ENCODE data around the gene PPARG.
"Not testable (repeated sequence)": the region's sequence is repeated elsewhere in the genome, so short reads cannot be mapped to it uniquely, and the experiment has no call there.

The PPARG gene

GRCh38 chr3:12252889-12253288, 36.0 kb upstream of the PPARG start:
- DNase-seq (ENCODE audit: low read depth) = no peak
- TF ChIP-seq MYC (IDR thresholded peaks at IDR 0.05; ENCODE audit: low read depth, low read length) = no peak
- no peak for TF ChIP-seq MAX (IDR thresholded peaks at IDR 0.05; ENCODE audit: low read depth, low read length)
- TF ChIP-seq POLR2A (IDR thresholded peaks at IDR 0.05; ENCODE audit: extremely low read depth, insufficient read length) = no peak
- no peak for TF ChIP-seq CTCF (IDR thresholded peaks at IDR 0.05; ENCODE audit: low read depth, low read length)
- H3K4me3 ChIP-seq (ENCODE audit: low read depth, low read length) = no peak overlapping the region

DNA sequence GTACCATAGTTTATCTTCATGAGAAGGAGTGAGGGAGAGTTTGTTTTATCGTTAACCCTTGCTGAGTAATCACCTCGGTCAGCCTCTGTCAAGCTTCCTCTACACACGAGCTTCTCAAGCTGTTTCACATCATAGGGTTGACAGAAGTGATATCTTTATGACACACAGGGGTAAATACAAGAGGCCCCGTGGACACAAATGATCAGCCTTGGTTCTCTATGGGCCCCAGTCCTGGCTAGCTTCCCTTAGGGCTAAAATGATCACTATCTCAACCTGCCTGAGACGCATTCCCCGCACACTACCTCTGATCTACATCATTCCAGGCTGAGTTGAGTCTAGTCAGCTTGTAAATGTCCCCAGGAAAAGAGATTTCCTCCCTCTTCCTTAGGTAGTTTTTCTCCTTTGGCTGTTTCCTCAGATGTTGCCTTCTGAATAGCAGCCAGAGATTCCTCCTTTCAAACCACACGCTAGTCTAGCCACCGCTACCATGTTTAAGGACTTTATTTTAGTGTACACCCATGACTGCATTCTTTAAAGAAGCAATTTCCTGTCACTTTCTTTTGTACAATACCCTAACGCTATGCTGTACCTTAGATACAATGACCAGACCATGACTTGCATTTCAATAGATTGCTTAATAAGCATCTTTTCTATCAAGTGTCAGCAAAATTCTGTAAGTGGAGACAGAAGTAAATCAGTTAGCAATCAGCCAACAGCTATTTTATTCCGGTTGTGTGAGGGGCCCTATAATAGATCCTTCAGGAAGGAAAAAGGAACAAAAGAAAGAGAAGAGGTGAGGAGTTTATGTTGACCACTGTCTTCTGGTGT, 35.1 kb upstream of the PPARG start:
- no peak overlapping the region for H3K4me3 ChIP-seq (ENCODE audit: low read depth, low read length)
- TF ChIP-seq MAX (IDR thresholded peaks at IDR 0.05; ENCODE audit: low read depth, low read length) (0 out of 2 replicates have a peak, but pooled peaks have one; percentile 18), CTCF (IDR thresholded peaks at IDR 0.05; ENCODE audit: low read depth, low read length) (no peak), POLR2A (IDR thresholded peaks at IDR 0.05; ENCODE audit: extremely low read depth, insufficient read length) (no peak)
- peak; percentile 38 for DNase-seq (ENCODE audit: low read depth)

GRCh38 chr3:12255393-12255792, 33.5 kb upstream of the PPARG start:
- DNase-seq (ENCODE audit: low read depth) = no peak
- no peak overlapping the region for H3K4me3 ChIP-seq (ENCODE audit: low read depth, low read length)
- TF ChIP-seq MAX (IDR thresholded peaks at IDR 0.05; ENCODE audit: low read depth, low read length) = no peak
- TF ChIP-seq MYC (IDR thresholded peaks at IDR 0.05; ENCODE audit: low read depth, low read length) = no peak
- no peak for TF ChIP-seq CTCF (IDR thresholded peaks at IDR 0.05; ENCODE audit: low read depth, low read length)
- no peak for TF ChIP-seq POLR2A (IDR thresholded peaks at IDR 0.05; ENCODE audit: extremely low read depth, insufficient read length)

GRCh38 chr3:12258911-12259310, 30.0 kb upstream of the PPARG start:
- H3K4me3 ChIP-seq (ENCODE audit: low read depth, low read length) = no peak overlapping the region
- no peak for DNase-seq (ENCODE audit: low read depth)
- TF ChIP-seq POLR2A (IDR thresholded peaks at IDR 0.05; ENCODE audit: extremely low read depth, insufficient read length) (no peak), CTCF (IDR thresholded peaks at IDR 0.05; ENCODE audit: low read depth, low read length) (no peak), MAX (IDR thresholded peaks at IDR 0.05; ENCODE audit: low read depth, low read length) (no peak), MYC (IDR thresholded peaks at IDR 0.05; ENCODE audit: low read depth, low read length) (no peak)

GRCh38 chr3:12262173-12262572, 26.7 kb upstream of the PPARG start:
- not testable (repeated sequence) for DNase-seq (ENCODE audit: low read depth)

DNA sequence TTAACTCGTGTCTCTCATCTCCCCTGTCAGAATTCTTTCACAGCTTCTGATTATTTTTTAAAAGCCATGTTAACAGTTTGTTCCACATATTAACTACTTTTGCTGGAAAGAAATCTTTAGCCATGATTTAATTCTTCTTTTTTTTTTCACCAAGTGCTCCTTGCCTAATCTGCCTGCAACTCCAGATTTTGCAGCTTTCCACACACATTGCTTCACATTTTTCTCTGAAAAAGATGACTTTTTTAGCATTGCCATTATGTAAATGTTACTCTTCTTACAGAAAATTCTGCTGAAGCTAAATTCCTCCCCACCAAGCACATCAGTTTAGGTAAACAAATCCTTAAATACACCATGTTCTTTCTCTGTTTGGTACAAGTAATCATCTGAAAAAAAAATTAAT, 23.4 kb upstream of the PPARG start:
- DNase-seq (ENCODE audit: low read depth) = no peak
- no peak for TF ChIP-seq CTCF (IDR thresholded peaks at IDR 0.05; ENCODE audit: low read depth, low read length)
- TF ChIP-seq MAX (IDR thresholded peaks at IDR 0.05; ENCODE audit: low read depth, low read length) = no peak
- no peak for TF ChIP-seq POLR2A (IDR thresholded peaks at IDR 0.05; ENCODE audit: extremely low read depth, insufficient read length)
- H3K4me3 ChIP-seq (ENCODE audit: low read depth, low read length) = no peak overlapping the region

More at GRCh38 chr3:12262173-12262572, 26.7 kb upstream of the PPARG start:
- H3K4me3 ChIP-seq (ENCODE audit: low read depth, low read length) = not testable (repeated sequence)
